Osteoblast (primary cell): ENCODE measurements around the gene ITM2C. TPM values are rescaled to one million over a fixed set of nuclear protein-coding genes. Genes with fewer than 3 reads are reported as not detected.

Source experiments
- DNase-seq: peaks from one replicate; pipeline ENCODE4 v3.0.0; 2011; ENCODE audit warnings: low spot score, mixed read lengths; ENCODE audit not compliant: insufficient read length; ENCODE audit errors: missing footprints
- H2AFZ ChIP-seq: 2 replicates; pipeline ENCODE4 v1.6.0; 2011; ENCODE audit warnings: mild to moderate bottlenecking, low read length
- H3K27ac ChIP-seq: 2 replicates; pipeline ENCODE4 v1.5.1; 2011; ENCODE audit warnings: mild to moderate bottlenecking, low read depth, low read length, moderate library complexity
- H3K27me3 ChIP-seq: 2 replicates; pipeline ENCODE4 v1.6.0; 2012; ENCODE audit warnings: mild to moderate bottlenecking, control low read depth, inconsistent platforms, low read length, moderate library complexity; ENCODE audit not compliant: insufficient read depth
- H3K36me3 ChIP-seq: 2 replicates; pipeline ENCODE4 v1.5.1; 2011; ENCODE audit warnings: mild to moderate bottlenecking, low read length, control low read depth, moderate library complexity; ENCODE audit not compliant: insufficient read depth
- H3K4me1 ChIP-seq: 2 replicates; pipeline ENCODE4 v1.5.1; 2011; ENCODE audit warnings: mild to moderate bottlenecking, low read length, control low read depth, moderate library complexity; ENCODE audit not compliant: insufficient read depth
- H3K4me2 ChIP-seq: 2 replicates; pipeline ENCODE4 v1.6.0; 2011; ENCODE audit warnings: mild to moderate bottlenecking, low read length; ENCODE audit not compliant: insufficient read depth
- H3K4me3 ChIP-seq: fragments of 200-600 bp; sonication (generic); 3 replicates; pipeline ENCODE4 v1.5.1; 2012; ENCODE audit warnings: mild to moderate bottlenecking, low read length, inconsistent platforms; ENCODE audit not compliant: insufficient read depth
- H3K79me2 ChIP-seq: 2 replicates; pipeline ENCODE4 v1.6.0; 2012; ENCODE audit warnings: mild to moderate bottlenecking, low read length, control low read depth, inconsistent platforms; ENCODE audit not compliant: insufficient read depth
- H3K9me3 ChIP-seq: 2 replicates; pipeline ENCODE4 v1.5.1; 2011; ENCODE audit warnings: low read depth, low read length, control low read depth
- H4K20me1 ChIP-seq: 2 replicates; pipeline ENCODE4 v1.6.0; 2012; ENCODE audit warnings: mild to moderate bottlenecking, low read length, control low read depth; ENCODE audit not compliant: insufficient read depth
- total RNA-seq: library from RNA; depleted of rRNA; stranded (reverse); fragments of >200 nt; gene quantifications from 2 replicates; pipeline ENCODE4 v1.2.3, GENCODE V29; 2012
- TF ChIP-seq, protein P1 (sequence below): IDR thresholded peaks from 2 replicates; pipeline ENCODE4 v1.5.1; 2011; ENCODE audit warnings: mild to moderate bottlenecking, low read depth, low read length, moderate library complexity; ENCODE audit errors: extremely low read depth

Gene ITM2C
- total RNA-seq, 1 donor: 63.7 TPM

DNA sequence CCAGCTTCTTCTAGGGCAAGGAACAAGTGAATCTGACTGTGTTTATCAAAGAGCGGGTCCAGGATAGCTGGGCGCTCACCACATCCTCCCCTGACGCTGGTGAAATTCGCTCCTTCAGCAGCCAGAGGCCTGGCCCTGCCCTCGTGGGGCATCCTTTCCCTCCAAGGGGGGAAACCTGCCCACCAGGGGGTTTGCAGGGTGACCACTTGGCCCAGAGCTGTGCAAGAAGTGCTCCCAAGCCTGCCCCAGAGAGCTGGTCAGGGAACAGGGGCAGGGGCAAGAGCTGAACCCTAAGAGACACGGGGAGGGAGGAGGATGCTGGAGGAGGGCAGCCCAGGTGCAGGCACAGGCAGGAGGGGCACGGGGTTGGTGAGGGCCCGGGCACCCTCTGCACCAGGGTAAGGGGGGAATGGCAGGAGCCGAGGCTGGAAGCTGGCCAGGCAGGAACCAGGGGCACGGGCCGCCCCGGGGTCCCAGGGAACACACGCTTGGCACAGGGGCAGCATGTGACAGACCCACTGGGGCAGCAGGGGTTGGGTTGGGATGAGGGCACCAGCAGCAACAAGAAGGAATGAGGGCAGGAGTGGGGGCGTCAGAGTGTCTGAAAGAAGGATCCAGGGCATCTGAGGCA, 63.1 kb downstream of the ITM2C start:
- TF ChIP-seq, protein P1, sequence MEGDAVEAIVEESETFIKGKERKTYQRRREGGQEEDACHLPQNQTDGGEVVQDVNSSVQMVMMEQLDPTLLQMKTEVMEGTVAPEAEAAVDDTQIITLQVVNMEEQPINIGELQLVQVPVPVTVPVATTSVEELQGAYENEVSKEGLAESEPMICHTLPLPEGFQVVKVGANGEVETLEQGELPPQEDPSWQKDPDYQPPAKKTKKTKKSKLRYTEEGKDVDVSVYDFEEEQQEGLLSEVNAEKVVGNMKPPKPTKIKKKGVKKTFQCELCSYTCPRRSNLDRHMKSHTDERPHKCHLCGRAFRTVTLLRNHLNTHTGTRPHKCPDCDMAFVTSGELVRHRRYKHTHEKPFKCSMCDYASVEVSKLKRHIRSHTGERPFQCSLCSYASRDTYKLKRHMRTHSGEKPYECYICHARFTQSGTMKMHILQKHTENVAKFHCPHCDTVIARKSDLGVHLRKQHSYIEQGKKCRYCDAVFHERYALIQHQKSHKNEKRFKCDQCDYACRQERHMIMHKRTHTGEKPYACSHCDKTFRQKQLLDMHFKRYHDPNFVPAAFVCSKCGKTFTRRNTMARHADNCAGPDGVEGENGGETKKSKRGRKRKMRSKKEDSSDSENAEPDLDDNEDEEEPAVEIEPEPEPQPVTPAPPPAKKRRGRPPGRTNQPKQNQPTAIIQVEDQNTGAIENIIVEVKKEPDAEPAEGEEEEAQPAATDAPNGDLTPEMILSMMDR: no peak
- Histone ChIP-seq H4K20me1 (no peaks in the 10 kb centered on the region), H3K4me1 (no peaks in the 10 kb centered on the region), H3K4me2 (no peak overlapping the region), H3K9me3 (no peaks in the 10 kb centered on the region), H3K27me3 (peaks cover 10% of the 10 kb centered on the region), H2AFZ (no peak overlapping the region), H3K36me3 (no peaks in the 10 kb centered on the region), H3K27ac (no peak overlapping the region), H3K79me2 (no peaks in the 10 kb centered on the region), H3K4me3 (no peak overlapping the region)
- DNase-seq: peak; percentile 55

Other genes with a start within 250 kb of the ITM2C start
- 53.2 and 56.6 TPM in 2 replicates for gene CAB39, start 152.1 kb upstream of the ITM2C start, total RNA-seq
- not detected in 2 replicates for gene GPR55, start 60.3 kb downstream of the ITM2C start, total RNA-seq
- gene SPATA3, start 131.2 kb downstream of the ITM2C start, total RNA-seq: not detected in 2 replicates
- not detected in 2 replicates for gene C2orf72, start 172.6 kb downstream of the ITM2C start, total RNA-seq
- gene PSMD1, start 191.9 kb downstream of the ITM2C start, total RNA-seq: 112 TPM in 2 replicates